K562 (cell line): ENCODE results near the gene TAL1. TPM values are rescaled to one million over a fixed set of nuclear protein-coding genes. Genes with fewer than 3 reads are reported as not detected.
A peak's percentile ranks its signal among the peaks of the same experiment; 100 is the strongest.

ENCODE experiments used
- ASH1L ChIP-seq: fragments of 450-650 bp; IDR thresholded peaks from 2 replicates; pipeline ENCODE4 v1.6.1; 2018; ENCODE audit warnings: borderline replicate concordance, mild to moderate bottlenecking, low read depth; ENCODE audit not compliant: partially characterized antibody
- BCOR ChIP-seq: fragments of 450-650 bp; IDR thresholded peaks from 2 replicates; pipeline ENCODE4 v1.6.1; 2016
- ETS2 ChIP-seq: IDR thresholded peaks from 2 replicates; pipeline ENCODE4 v1.6.1; 2016; ENCODE audit warnings: borderline replicate concordance, missing genetic modification characterization, mild to moderate bottlenecking, moderate library complexity, missing compliant biosample characterization; ENCODE audit not compliant: poor library complexity, severe bottlenecking
- EZH2 ChIP-seq: IDR thresholded peaks from 2 replicates; pipeline ENCODE4 v1.6.1; 2012; ENCODE audit warnings: low read depth, mild to moderate bottlenecking, inconsistent platforms, low read length, borderline replicate concordance
- GTF2B ChIP-seq: IDR thresholded peaks from 2 replicates; pipeline ENCODE4 v1.6.1; 2011; ENCODE audit not compliant: insufficient read length; ENCODE audit errors: extremely low read depth
- HDGF ChIP-seq: fragments of 450-650 bp; IDR thresholded peaks from 2 replicates; pipeline ENCODE4 v1.6.1; 2016
- MBD2 ChIP-seq: sonication (generic); IDR thresholded peaks from 2 replicates; pipeline ENCODE4 v1.6.1; 2016; ENCODE audit warnings: low read depth, borderline replicate concordance
- NR4A1 ChIP-seq, 2 experiments: fragments of 250-450 bp in 1 of 2; fragments of 450-650 bp in 1 of 2; sonication (Bioruptor Pico) in 1 of 2; IDR thresholded peaks; 2 replicates each; pipeline versions ENCODE4 v1.4.0 to v1.6.1; 2016 to 2020; ENCODE audit warnings: mild to moderate bottlenecking in 2 of 2, missing compliant biosample characterization in 1 of 2, missing genetic modification characterization in 1 of 2, moderate library complexity in 1 of 2
- PKNOX1 ChIP-seq: fragments of 450-650 bp; IDR thresholded peaks from 2 replicates; pipeline ENCODE4 v1.6.1; 2016
- POLR2A ChIP-seq: fragments of 450-650 bp; conservative IDR thresholded peaks from 2 replicates; pipeline ENCODE4 v1.6.1; 2016
- SAFB2 ChIP-seq: fragments of 200-400 bp; formaldehyde crosslinking; IDR thresholded peaks from 2 replicates; pipeline ENCODE4 v1.6.1; 2018; ENCODE audit warnings: borderline replicate concordance, low read length, low read depth, moderate library complexity; ENCODE audit not compliant: severe bottlenecking
- SMARCA5 ChIP-seq: fragments of 450-650 bp; IDR thresholded peaks from 2 replicates; pipeline ENCODE4 v1.6.1; 2016
- SREBF1 ChIP-seq: fragments of 150-350 bp; IDR thresholded peaks from 2 replicates; pipeline ENCODE4 v1.6.1; 2014; ENCODE audit warnings: antibody characterized with exemption, low read depth, low read length, borderline replicate concordance
- TFAM ChIP-seq: fragments of 250-450 bp; sonication (Bioruptor Pico); conservative IDR thresholded peaks from 2 replicates; pipeline ENCODE4 v1.5.0; 2021; ENCODE audit warnings: mild to moderate bottlenecking, moderate library complexity
- TSHZ1 ChIP-seq: fragments of 250-450 bp; sonication (Bioruptor Pico); IDR thresholded peaks from 2 replicates; pipeline ENCODE4 v1.4.0; 2020; ENCODE audit warnings: mild to moderate bottlenecking, moderate library complexity
- ZNF184 ChIP-seq: sonication (generic); formaldehyde crosslinking; IDR thresholded peaks from 2 replicates; pipeline ENCODE4 v1.5.0; 2020; ENCODE audit warnings: missing genetic modification reagents
- polyA plus RNA-seq, 8 experiments: library from polyadenylated mRNA; depleted of rRNA in 4 of 8; stranded (reverse) in 5 of 8; unstranded in 3 of 8; fragments of >200 nt; fragmentation: Nextera tagmentation in 2 of 8; fragmentation: Illumina TruSeq in 1 of 8; extraction: Ambion mirVana in 2 of 8; extraction: Trizol in 1 of 8; gene quantifications; 2 replicates each; pipeline versions ENCODE4 v1.2.1 to v1.2.3, GENCODE V29; 2011 to 2014; ENCODE audit warnings: inconsistent platforms in 1 of 8, missing spikeins in 1 of 8
- total RNA-seq, 7 experiments: library from RNA; depleted of rRNA in 6 of 7; stranded (reverse); fragments of >200 nt in 6 of 7; fragmentation: Illumina TruSeq in 2 of 7; extraction: Trizol in 2 of 7; gene quantifications; 2 replicates each; pipeline versions ENCODE4 v1.2.1 to v1.2.3, GENCODE V29; 2011 to 2021; ENCODE audit warnings: low replicate concordance in 1 of 7
- TF ChIP-seq, protein P1 (sequence below): IDR thresholded peaks from 3 replicates; pipeline ENCODE4 v1.6.1; 2011; ENCODE audit warnings: borderline replicate concordance, mild to moderate bottlenecking, moderate library complexity; ENCODE audit not compliant: insufficient read length; ENCODE audit errors: extremely low read depth
- TF ChIP-seq, protein P2 (sequence below): IDR thresholded peaks from 2 replicates; pipeline ENCODE4 v1.6.1; 2011; ENCODE audit warnings: borderline replicate concordance, low read depth, mild to moderate bottlenecking, moderate library complexity, low read length; ENCODE audit not compliant: insufficient read depth, poor library complexity, severe bottlenecking

Gene TAL1
- total and polyA plus RNA-seq, 9 of the 15 experiments (the other 6 are each of a cell fraction or from before 2014, with no cell fraction given), result 18.5 to 106 (median 59.7) TPM

DNA sequence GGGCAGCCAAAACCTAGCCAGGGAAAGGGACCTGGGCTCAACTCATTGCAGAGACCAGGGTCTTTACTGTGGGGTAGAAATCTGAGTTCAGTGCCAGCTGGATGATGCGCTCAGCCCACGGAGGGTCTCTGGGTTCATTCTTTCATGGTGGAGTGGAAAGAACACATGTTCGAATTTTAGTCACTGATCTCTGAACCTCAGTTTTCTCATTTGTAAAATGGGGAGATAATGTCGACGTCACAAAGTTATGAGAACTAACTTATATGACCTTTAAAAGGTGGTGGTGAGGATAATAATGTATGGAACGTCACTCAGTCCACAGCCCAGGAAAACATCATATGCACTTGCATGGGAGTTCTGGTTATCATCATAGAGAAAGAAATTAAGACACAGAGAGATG, 1.2 kb upstream of the TAL1 start (continued):
- TF ChIP-seq SMARCA5 (peak; percentile 43; the same call in 1 of the 2 replicates), EZH2 (no peak), ASH1L (no peak), ETS2 (tag) (no peak), BCOR (peak; percentile 97), SAFB2 (no peak), NR4A1 (CRISPR knock-in tag; IDR thresholded peaks at IDR 0.05) (no peak), NR4A1 (tag; IDR thresholded peaks at IDR 0.05) (no peak), SREBF1 (no peak), PKNOX1 (no peak), ZNF184 (no peak), TFAM (no peak), MBD2 (no peak), POLR2A (no peak), HDGF (no peak), TSHZ1 (CRISPR knock-in tag) (no peak), GTF2B (no peak)
- TF ChIP-seq, protein P1, sequence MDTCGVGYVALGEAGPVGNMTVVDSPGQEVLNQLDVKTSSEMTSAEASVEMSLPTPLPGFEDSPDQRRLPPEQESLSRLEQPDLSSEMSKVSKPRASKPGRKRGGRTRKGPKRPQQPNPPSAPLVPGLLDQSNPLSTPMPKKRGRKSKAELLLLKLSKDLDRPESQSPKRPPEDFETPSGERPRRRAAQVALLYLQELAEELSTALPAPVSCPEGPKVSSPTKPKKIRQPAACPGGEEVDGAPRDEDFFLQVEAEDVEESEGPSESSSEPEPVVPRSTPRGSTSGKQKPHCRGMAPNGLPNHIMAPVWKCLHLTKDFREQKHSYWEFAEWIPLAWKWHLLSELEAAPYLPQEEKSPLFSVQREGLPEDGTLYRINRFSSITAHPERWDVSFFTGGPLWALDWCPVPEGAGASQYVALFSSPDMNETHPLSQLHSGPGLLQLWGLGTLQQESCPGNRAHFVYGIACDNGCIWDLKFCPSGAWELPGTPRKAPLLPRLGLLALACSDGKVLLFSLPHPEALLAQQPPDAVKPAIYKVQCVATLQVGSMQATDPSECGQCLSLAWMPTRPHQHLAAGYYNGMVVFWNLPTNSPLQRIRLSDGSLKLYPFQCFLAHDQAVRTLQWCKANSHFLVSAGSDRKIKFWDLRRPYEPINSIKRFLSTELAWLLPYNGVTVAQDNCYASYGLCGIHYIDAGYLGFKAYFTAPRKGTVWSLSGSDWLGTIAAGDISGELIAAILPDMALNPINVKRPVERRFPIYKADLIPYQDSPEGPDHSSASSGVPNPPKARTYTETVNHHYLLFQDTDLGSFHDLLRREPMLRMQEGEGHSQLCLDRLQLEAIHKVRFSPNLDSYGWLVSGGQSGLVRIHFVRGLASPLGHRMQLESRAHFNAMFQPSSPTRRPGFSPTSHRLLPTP, result no peak
- TF ChIP-seq, protein P2, sequence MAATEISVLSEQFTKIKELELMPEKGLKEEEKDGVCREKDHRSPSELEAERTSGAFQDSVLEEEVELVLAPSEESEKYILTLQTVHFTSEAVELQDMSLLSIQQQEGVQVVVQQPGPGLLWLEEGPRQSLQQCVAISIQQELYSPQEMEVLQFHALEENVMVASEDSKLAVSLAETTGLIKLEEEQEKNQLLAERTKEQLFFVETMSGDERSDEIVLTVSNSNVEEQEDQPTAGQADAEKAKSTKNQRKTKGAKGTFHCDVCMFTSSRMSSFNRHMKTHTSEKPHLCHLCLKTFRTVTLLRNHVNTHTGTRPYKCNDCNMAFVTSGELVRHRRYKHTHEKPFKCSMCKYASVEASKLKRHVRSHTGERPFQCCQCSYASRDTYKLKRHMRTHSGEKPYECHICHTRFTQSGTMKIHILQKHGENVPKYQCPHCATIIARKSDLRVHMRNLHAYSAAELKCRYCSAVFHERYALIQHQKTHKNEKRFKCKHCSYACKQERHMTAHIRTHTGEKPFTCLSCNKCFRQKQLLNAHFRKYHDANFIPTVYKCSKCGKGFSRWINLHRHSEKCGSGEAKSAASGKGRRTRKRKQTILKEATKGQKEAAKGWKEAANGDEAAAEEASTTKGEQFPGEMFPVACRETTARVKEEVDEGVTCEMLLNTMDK, result no peak
